Body of pancreas (tissue), 4 donors: ENCODE data around the gene TMEM171. TPM values are rescaled to one million over a fixed set of nuclear protein-coding genes. Genes with fewer than 3 reads are reported as not detected.

Source experiments
- ATAC-seq: fragments of 150-250 bp; one replicate; pipeline ENCODE4 v1.9.1; 2016
- DNase-seq, 4 donors: peaks; one replicate each; pipeline ENCODE4 v3.0.0-alpha.2; 2019
- H3K27ac ChIP-seq, 4 donors: fragments of 200-600 bp; sonication (generic); 1 replicate in 3 of 4; 2 replicates in 1 of 4; pipeline versions ENCODE4 v1.5.1 to v1.6.1; 2016 to 2019; ENCODE audit warnings: mild to moderate bottlenecking in 1 of 4, mixed read lengths in 1 of 4, moderate library complexity in 1 of 4
- H3K27me3 ChIP-seq, 2 donors: fragments of 200-600 bp; sonication (generic); one replicate each; pipeline ENCODE4 v1.6.0; 2016; ENCODE audit warnings: mild to moderate bottlenecking in 1 of 2
- H3K36me3 ChIP-seq, 2 donors: fragments of 200-600 bp; sonication (generic); replicated peaks in 1 of 2; 2 replicates each; pipeline ENCODE4 v1.5.1; 2016; ENCODE audit warnings: low read depth in 2 of 2; ENCODE audit not compliant: insufficient read depth in 1 of 2
- H3K4me1 ChIP-seq: fragments of 200-600 bp; sonication (generic); one replicate; pipeline ENCODE4 v1.6.0; 2016
- H3K4me3 ChIP-seq, 2 donors: fragments of 200-600 bp; sonication (generic); 1 replicate in 1 of 2; 2 replicates in 1 of 2; pipeline ENCODE4 v1.5.1; 2016 to 2019
- H3K9me3 ChIP-seq, 3 donors: fragments of 200-600 bp; sonication (generic); 1 replicate in 2 of 3; 2 replicates in 1 of 3; pipeline ENCODE4 v1.5.1; 2016
- CTCF ChIP-seq, 7 experiments: fragments of 450-650 bp in 4 of 7; fragments of 200-600 bp in 3 of 7; sonication (generic) in 3 of 7; IDR thresholded peaks; one replicate each; pipeline ENCODE4 v1.5.1; 2016 to 2019; ENCODE audit warnings: antibody characterized with exemption in 7 of 7
- POLR2A ChIP-seq, 3 donors: fragments of 450-650 bp; IDR thresholded peaks; one replicate each; pipeline ENCODE4 v1.6.1; 2016; ENCODE audit warnings: antibody characterized with exemption in 3 of 3, mild to moderate bottlenecking in 2 of 3
- WGBS, 2 donors: methylation state at CpG; one replicate each; pipeline ENCODE4 v1.1.5; 2017; 5-methylcytosine and 5-hydroxymethylcytosine counted together
- intact Hi-C: fragments of 100-400 bp; cut with DNase I; formaldehyde crosslinking; loops from one replicate; pipeline ENCODE4 v1.15.1; 2023
- total RNA-seq, 2 donors: library from RNA; depleted of rRNA; stranded (reverse); fragments of >200 nt; gene quantifications; one replicate each; pipeline ENCODE4 v1.1.0, GENCODE V29; 2016

The TMEM171 gene
- total RNA-seq, 2 donors from 2014 or later: 1.8 TPM; not detected in 1

GRCh38 chr5:73122875-73123810 is 2.8 kb downstream of the TMEM171 start:
- intact Hi-C loops: no loop called here
- no peak for ATAC-seq
- Histone ChIP-seq H3K4me3 (no peak overlapping the region), H3K36me3 (no peaks in the 10 kb centered on the region), H3K27ac (no peak overlapping the region), H3K9me3 (no peaks in the 10 kb centered on the region), H3K4me1 (peaks cover 20% of the 10 kb centered on the region), H3K27me3 (no peaks in the 10 kb centered on the region)
- WGBS, 2 donors: 80 to 83% methylated on average over 12 to 16 of the region's 19 CpGs
- no peak for TF ChIP-seq CTCF (IDR thresholded peaks at IDR 0.05)
- no peak for TF ChIP-seq POLR2A (IDR thresholded peaks at IDR 0.05)
- DNase-seq: no peak

GRCh38 chr5:73125289-73125688 is 4.9 kb downstream of the TMEM171 start:
- Histone ChIP-seq H3K4me1 (peaks cover 7% of the 10 kb centered on the region), H3K9me3 (no peaks in the 10 kb centered on the region), H3K36me3 (no peaks in the 10 kb centered on the region), H3K27me3 (no peaks in the 10 kb centered on the region), H3K27ac (no peak overlapping the region), H3K4me3 (no peak overlapping the region)
- TF ChIP-seq POLR2A (IDR thresholded peaks at IDR 0.05) (no peak), CTCF (IDR thresholded peaks at IDR 0.05) (no peak)
- DNase-seq (no peak), ATAC-seq (no peak)
- intact Hi-C loops: no loop called here
- WGBS, 2 donors: 83% methylated on average over 4 of the region's 4 CpGs

- ATAC-seq: no peak
- Histone ChIP-seq H3K4me3 (no peak overlapping the region), H3K27me3 (no peaks in the 10 kb centered on the region), H3K9me3 (no peaks in the 10 kb centered on the region), H3K4me1 (no peaks in the 10 kb centered on the region), H3K27ac (no peak overlapping the region), H3K36me3 (no peaks in the 10 kb centered on the region)
- TF ChIP-seq CTCF (IDR thresholded peaks at IDR 0.05) (no peak), POLR2A (IDR thresholded peaks at IDR 0.05) (no peak)
- no peak for DNase-seq
- 70 to 85% methylated on average over 4 of the region's 4 CpGs for WGBS, 2 donors
- intact Hi-C loops: no loop called here
Measured at GRCh38 chr5:73126381-73126780, 6.0 kb downstream of the TMEM171 start.

- Histone ChIP-seq H3K4me1 (peaks cover 2% of the 10 kb centered on the region), H3K9me3 (no peaks in the 10 kb centered on the region), H3K27ac (no peak overlapping the region), H3K4me3 (no peak overlapping the region), H3K27me3 (no peaks in the 10 kb centered on the region), H3K36me3 (no peaks in the 10 kb centered on the region)
- intact Hi-C loops: no loop called here
- ATAC-seq: no peak
- DNase-seq: no peak
- TF ChIP-seq POLR2A (IDR thresholded peaks at IDR 0.05) (no peak), CTCF (IDR thresholded peaks at IDR 0.05) (no peak)
- 75 to 88% methylated on average over 1 of the region's 1 CpG for WGBS, 2 donors
Measured at GRCh38 chr5:73126957-73127356, 6.6 kb downstream of the TMEM171 start.

- H3K9me3 ChIP-seq: no peaks in the 10 kb centered on the region
- TF ChIP-seq POLR2A (IDR thresholded peaks at IDR 0.05) (no peak), CTCF (IDR thresholded peaks at IDR 0.05) (no peak)
- H3K27me3 ChIP-seq: no peaks in the 10 kb centered on the region
- H3K27ac ChIP-seq: no peak overlapping the region
- H3K4me3 ChIP-seq: no peak overlapping the region
- DNase-seq: no peak
- no peaks in the 10 kb centered on the region for H3K36me3 ChIP-seq
- intact Hi-C loops: no loop called here
- H3K4me1 ChIP-seq: peaks cover 10% of the 10 kb centered on the region
- 80 to 95% methylated on average over 5 of the region's 5 CpGs for WGBS, 2 donors
- ATAC-seq: no peak
Measured at GRCh38 chr5:73129143-73129542, 8.8 kb downstream of the TMEM171 start.
